ENCODE measurements around the gene HSFX3. TPM values are rescaled to one million over a fixed set of nuclear protein-coding genes. Genes with fewer than 3 reads are reported as not detected.
"Not testable (repeated sequence)": the region's sequence is repeated elsewhere in the genome, so short reads cannot be mapped to it uniquely, and the experiment has no call there.

HSFX3 gene
- total and polyA plus RNA-seq, 2 donors (not counting 1 experiment from before 2014, with no cell fraction given): not detected

- Histone ChIP-seq H3K4me1 (ENCODE audit: control insufficient read depth, extremely low read depth, insufficient read depth, low read length) (no peaks in the 10 kb centered on the region), H3K79me2 (ENCODE audit: control insufficient read depth, insufficient read depth, low read length) (no peaks in the 10 kb centered on the region), H3K4me2 (ENCODE audit: extremely low read depth, insufficient read depth, low read length) (no peak overlapping the region), H3K9me3 (ENCODE audit: control insufficient read depth, insufficient read depth, low read depth, low read length) (no peaks in the 10 kb centered on the region), H3K27me3 (ENCODE audit: control insufficient read depth, insufficient read depth, low read length) (no peaks in the 10 kb centered on the region), H2AFZ (ENCODE audit: low read length) (no peak overlapping the region), H3K4me3 (replicated peaks in 1 of 4; ENCODE audit: control extremely low read depth in 1 of 4, insufficient read depth in 1 of 4, low read depth in 3 of 4, low read length in 4 of 4) (no peak overlapping the region), H3K9ac (ENCODE audit: insufficient read depth, low read length) (no peak overlapping the region), H3K27ac (ENCODE audit: insufficient read depth, low read length) (no peak overlapping the region), H3K36me3 (ENCODE audit: control insufficient read depth, insufficient read depth, low read length) (no peaks in the 10 kb centered on the region), H4K20me1 (ENCODE audit: control insufficient read depth, extremely low read depth, insufficient read depth, low read length) (no peaks in the 10 kb centered on the region)
- TF ChIP-seq CTCF (conservative IDR thresholded peaks at IDR 0.05 in 1 of 2, IDR thresholded peaks at IDR 0.05 in 1 of 2; ENCODE audit: low read depth in 1 of 2, low read length in 2 of 2): no peak
- no peak for TF ChIP-seq EZH2 (IDR thresholded peaks at IDR 0.05; ENCODE audit: low read length, missing control alignments)
- no peak for DNase-seq (ENCODE audit: low read depth in 2 of 2)
These were observed 18.1 kb upstream of the HSFX3 start for GRCh38 chrX:149567621-149568417.

- H3K27ac ChIP-seq (ENCODE audit: insufficient read depth, low read length): no peak overlapping the region
- H3K4me3 ChIP-seq (replicated peaks in 1 of 4; ENCODE audit: control extremely low read depth in 1 of 4, insufficient read depth in 1 of 4, low read depth in 3 of 4, low read length in 4 of 4): no peak overlapping the region
- H3K79me2 ChIP-seq (ENCODE audit: control insufficient read depth, insufficient read depth, low read length): no peaks in the 10 kb centered on the region
- no peak for DNase-seq (ENCODE audit: low read depth in 2 of 2)
- no peak overlapping the region for H3K9ac ChIP-seq (ENCODE audit: insufficient read depth, low read length)
- no peaks in the 10 kb centered on the region for H3K27me3 ChIP-seq (ENCODE audit: control insufficient read depth, insufficient read depth, low read length)
- no peaks in the 10 kb centered on the region for H3K36me3 ChIP-seq (ENCODE audit: control insufficient read depth, insufficient read depth, low read length)
- H3K4me2 ChIP-seq (ENCODE audit: extremely low read depth, insufficient read depth, low read length): no peak overlapping the region
- no peaks in the 10 kb centered on the region for H3K4me1 ChIP-seq (ENCODE audit: control insufficient read depth, extremely low read depth, insufficient read depth, low read length)
- H2AFZ ChIP-seq (ENCODE audit: low read length): no peak overlapping the region
- no peaks in the 10 kb centered on the region for H3K9me3 ChIP-seq (ENCODE audit: control insufficient read depth, insufficient read depth, low read depth, low read length)
- no peaks in the 10 kb centered on the region for H4K20me1 ChIP-seq (ENCODE audit: control insufficient read depth, extremely low read depth, insufficient read depth, low read length)
- TF ChIP-seq CTCF (conservative IDR thresholded peaks at IDR 0.05 in 1 of 2, IDR thresholded peaks at IDR 0.05 in 1 of 2; ENCODE audit: low read depth in 1 of 2, low read length in 2 of 2) (no peak), EZH2 (IDR thresholded peaks at IDR 0.05; ENCODE audit: low read length, missing control alignments) (no peak)
These were observed 13.6 kb upstream of the HSFX3 start for GRCh38 chrX:149563359-149563758.

- not testable (repeated sequence) for DNase-seq (ENCODE audit: low read depth in 2 of 2); H4K20me1 ChIP-seq (ENCODE audit: control insufficient read depth, extremely low read depth, insufficient read depth, low read length); H3K4me3 ChIP-seq (replicated peaks in 1 of 4; ENCODE audit: control extremely low read depth in 1 of 4, insufficient read depth in 1 of 4, low read depth in 3 of 4, low read length in 4 of 4); H3K27ac ChIP-seq (ENCODE audit: insufficient read depth, low read length); H3K9me3 ChIP-seq (ENCODE audit: control insufficient read depth, insufficient read depth, low read depth, low read length); H3K79me2 ChIP-seq (ENCODE audit: control insufficient read depth, insufficient read depth, low read length); H3K4me1 ChIP-seq (ENCODE audit: control insufficient read depth, extremely low read depth, insufficient read depth, low read length); H3K36me3 ChIP-seq (ENCODE audit: control insufficient read depth, insufficient read depth, low read length); H3K27me3 ChIP-seq (ENCODE audit: control insufficient read depth, insufficient read depth, low read length); H2AFZ ChIP-seq (ENCODE audit: low read length); H3K4me2 ChIP-seq (ENCODE audit: extremely low read depth, insufficient read depth, low read length); H3K9ac ChIP-seq (ENCODE audit: insufficient read depth, low read length)
These were observed 5.5 kb upstream of the HSFX3 start for GRCh38 chrX:149555251-149555650.

- H4K20me1 ChIP-seq (ENCODE audit: control insufficient read depth, extremely low read depth, insufficient read depth, low read length); H3K79me2 ChIP-seq (ENCODE audit: control insufficient read depth, insufficient read depth, low read length); DNase-seq (ENCODE audit: low read depth in 2 of 2): not testable (repeated sequence)
These were observed 2.2 kb upstream of the HSFX3 start for GRCh38 chrX:149551939-149552248.

GRCh38 chrX:149551245-149551938 is 1.7 kb upstream of the HSFX3 start:
- not testable (repeated sequence) for H3K27me3 ChIP-seq (ENCODE audit: control insufficient read depth, insufficient read depth, low read length); H3K9ac ChIP-seq (ENCODE audit: insufficient read depth, low read length); H4K20me1 ChIP-seq (ENCODE audit: control insufficient read depth, extremely low read depth, insufficient read depth, low read length); H3K36me3 ChIP-seq (ENCODE audit: control insufficient read depth, insufficient read depth, low read length); DNase-seq (ENCODE audit: low read depth in 2 of 2); H3K9me3 ChIP-seq (ENCODE audit: control insufficient read depth, insufficient read depth, low read depth, low read length); H3K27ac ChIP-seq (ENCODE audit: insufficient read depth, low read length); H3K4me2 ChIP-seq (ENCODE audit: extremely low read depth, insufficient read depth, low read length); H3K4me3 ChIP-seq (replicated peaks in 1 of 4; ENCODE audit: control extremely low read depth in 1 of 4, insufficient read depth in 1 of 4, low read depth in 3 of 4, low read length in 4 of 4); H3K79me2 ChIP-seq (ENCODE audit: control insufficient read depth, insufficient read depth, low read length); H3K4me1 ChIP-seq (ENCODE audit: control insufficient read depth, extremely low read depth, insufficient read depth, low read length); H2AFZ ChIP-seq (ENCODE audit: low read length)

More at GRCh38 chrX:149551939-149552248, 2.2 kb upstream of the HSFX3 start:
- H3K4me1 ChIP-seq (ENCODE audit: control insufficient read depth, extremely low read depth, insufficient read depth, low read length); H3K9me3 ChIP-seq (ENCODE audit: control insufficient read depth, insufficient read depth, low read depth, low read length); H3K27ac ChIP-seq (ENCODE audit: insufficient read depth, low read length); H3K27me3 ChIP-seq (ENCODE audit: control insufficient read depth, insufficient read depth, low read length); H3K4me3 ChIP-seq (replicated peaks in 1 of 4; ENCODE audit: control extremely low read depth in 1 of 4, insufficient read depth in 1 of 4, low read depth in 3 of 4, low read length in 4 of 4); H3K9ac ChIP-seq (ENCODE audit: insufficient read depth, low read length); H3K36me3 ChIP-seq (ENCODE audit: control insufficient read depth, insufficient read depth, low read length); H2AFZ ChIP-seq (ENCODE audit: low read length); H3K4me2 ChIP-seq (ENCODE audit: extremely low read depth, insufficient read depth, low read length): not testable (repeated sequence)

Measured in fibroblast of lung (primary cell).